Type B pancreatic cell (in vitro differentiated cells): ENCODE results near the gene CCDC33. TPM values are rescaled to one million over a fixed set of nuclear protein-coding genes. Genes with fewer than 3 reads are reported as not detected.

Source experiments
- DNase-seq: peaks from one replicate; pipeline ENCODE4 v3.0.0; 2021; ENCODE audit warnings: mixed read lengths; ENCODE audit not compliant: unreplicated experiment; ENCODE audit errors: extremely low spot score
- H3K27ac Mint-ChIP-seq: 2 replicates; pipeline ENCODE4 v1.8.0; 2021; ENCODE audit warnings: mild to moderate bottlenecking, mixed read lengths
- H3K27me3 Mint-ChIP-seq: 2 replicates; pipeline ENCODE4 v1.8.0; 2021; ENCODE audit warnings: mixed read lengths
- H3K36me3 Mint-ChIP-seq: 2 replicates; pipeline ENCODE4 v1.8.0; 2021; ENCODE audit warnings: mixed read lengths
- H3K4me1 Mint-ChIP-seq: one replicate; pipeline ENCODE4 v1.8.0; 2021; ENCODE audit warnings: mixed read lengths; ENCODE audit not compliant: unreplicated experiment
- H3K4me3 Mint-ChIP-seq: 2 replicates; pipeline ENCODE4 v1.8.0; 2021; ENCODE audit warnings: mild to moderate bottlenecking, mixed read lengths
- H3K9me3 Mint-ChIP-seq: 2 replicates; pipeline ENCODE4 v1.8.0; 2021; ENCODE audit warnings: mixed read lengths
- total RNA-seq: library from RNA; stranded (reverse); gene quantifications from 2 replicates; pipeline ENCODE4 v1.2.1, GENCODE V29; 2021; ENCODE audit warnings: low replicate concordance
- TF ChIP-seq, protein P1 (sequence below): fragments of 200-600 bp; sonication (generic); conservative IDR thresholded peaks from 2 replicates; pipeline ENCODE4 v1.5.0; 2021; ENCODE audit warnings: antibody characterized with exemption, mild to moderate bottlenecking

The CCDC33 gene
- total RNA-seq, 1 donor from 2014 or later, result 5.0 TPM

GRCh38 chr15:74362482-74362881 is 126.4 kb downstream of the CCDC33 start:
- DNase-seq, result no peak
- Mint-ChIP-seq H3K36me3 (no peaks in the 10 kb centered on the region), H3K27me3 (peaks cover 14% of the 10 kb centered on the region), H3K9me3 (no peaks in the 10 kb centered on the region), H3K4me1 (peaks cover 4% of the 10 kb centered on the region), H3K27ac (no peak overlapping the region), H3K4me3 (no peak overlapping the region)
- TF ChIP-seq, protein P1, sequence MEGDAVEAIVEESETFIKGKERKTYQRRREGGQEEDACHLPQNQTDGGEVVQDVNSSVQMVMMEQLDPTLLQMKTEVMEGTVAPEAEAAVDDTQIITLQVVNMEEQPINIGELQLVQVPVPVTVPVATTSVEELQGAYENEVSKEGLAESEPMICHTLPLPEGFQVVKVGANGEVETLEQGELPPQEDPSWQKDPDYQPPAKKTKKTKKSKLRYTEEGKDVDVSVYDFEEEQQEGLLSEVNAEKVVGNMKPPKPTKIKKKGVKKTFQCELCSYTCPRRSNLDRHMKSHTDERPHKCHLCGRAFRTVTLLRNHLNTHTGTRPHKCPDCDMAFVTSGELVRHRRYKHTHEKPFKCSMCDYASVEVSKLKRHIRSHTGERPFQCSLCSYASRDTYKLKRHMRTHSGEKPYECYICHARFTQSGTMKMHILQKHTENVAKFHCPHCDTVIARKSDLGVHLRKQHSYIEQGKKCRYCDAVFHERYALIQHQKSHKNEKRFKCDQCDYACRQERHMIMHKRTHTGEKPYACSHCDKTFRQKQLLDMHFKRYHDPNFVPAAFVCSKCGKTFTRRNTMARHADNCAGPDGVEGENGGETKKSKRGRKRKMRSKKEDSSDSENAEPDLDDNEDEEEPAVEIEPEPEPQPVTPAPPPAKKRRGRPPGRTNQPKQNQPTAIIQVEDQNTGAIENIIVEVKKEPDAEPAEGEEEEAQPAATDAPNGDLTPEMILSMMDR, result no peak

DNA sequence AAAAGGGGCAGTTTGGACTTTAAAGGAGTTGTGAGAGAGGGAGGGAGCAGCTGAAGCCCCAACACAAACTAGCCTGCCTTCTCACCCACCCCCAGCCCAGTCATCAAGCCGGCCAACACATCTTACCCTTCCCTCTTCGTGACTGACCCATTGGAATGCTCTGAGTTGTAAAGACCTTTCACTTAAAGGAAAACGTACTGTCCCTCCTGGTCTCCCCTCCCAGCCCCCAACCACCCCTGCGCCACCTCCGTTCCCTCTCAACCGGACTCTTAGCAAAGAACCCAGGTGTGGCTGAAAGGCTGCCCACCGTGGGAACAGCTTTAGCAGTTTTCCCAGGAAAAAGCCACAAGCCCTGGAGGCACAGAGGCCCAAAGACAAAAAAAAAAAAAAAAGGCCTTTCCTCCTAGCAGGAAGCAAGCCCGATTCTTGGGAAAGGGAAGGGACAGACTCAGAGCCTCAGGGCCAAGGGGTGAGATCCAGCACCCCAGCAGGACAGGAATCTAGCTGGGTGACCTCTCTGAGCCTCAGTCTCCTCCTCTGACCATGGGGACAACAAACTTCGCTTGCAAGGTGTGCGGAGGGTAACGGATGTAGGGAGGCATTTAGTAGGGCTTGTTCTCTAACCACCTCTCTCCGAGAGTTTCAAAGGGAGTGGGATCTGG is 128.9 kb downstream of the CCDC33 start:
- no peak for DNase-seq

DNA sequence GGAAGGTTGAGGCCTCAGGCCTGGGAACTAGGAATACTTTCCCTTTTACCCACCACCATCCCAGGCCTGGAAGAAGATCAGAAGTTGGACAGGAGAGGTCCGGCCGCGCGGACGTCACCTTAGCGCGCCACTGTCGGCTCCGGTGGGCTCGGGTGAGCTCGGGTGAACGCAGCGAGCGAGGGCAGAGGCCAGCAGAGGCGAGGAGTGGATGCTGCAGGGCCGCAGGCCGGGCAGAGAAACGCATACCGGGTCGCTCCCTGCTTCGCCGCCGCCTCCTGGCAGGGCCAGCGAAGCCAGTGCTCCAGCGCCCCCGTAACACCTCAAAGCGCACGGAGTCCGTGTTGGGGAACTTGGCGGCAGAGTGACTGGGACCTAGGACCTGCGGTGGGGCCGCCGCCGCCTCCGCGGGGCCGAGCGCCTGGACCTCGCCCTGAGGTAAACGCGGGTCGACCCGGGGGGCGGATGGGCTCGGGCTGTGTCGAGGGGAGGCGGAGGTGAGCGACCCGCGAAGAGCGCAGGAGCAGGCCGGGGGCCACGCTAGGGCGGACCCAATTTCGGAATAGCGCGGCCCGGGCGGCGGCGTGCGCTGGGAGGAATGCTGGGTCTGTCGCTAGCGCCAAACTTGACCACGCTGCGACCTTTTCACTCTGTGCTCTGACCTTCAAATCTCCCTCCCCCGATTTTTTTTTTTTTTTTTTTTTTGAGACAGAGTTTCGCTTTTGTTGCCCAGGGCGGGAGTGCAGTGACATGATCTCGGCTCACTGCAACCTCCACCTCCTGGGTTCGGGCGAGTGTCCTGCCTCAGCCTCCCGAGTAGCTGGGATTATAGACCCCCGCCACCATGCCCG is 129.7 kb downstream of the CCDC33 start:
- no peaks in the 10 kb centered on the region for H3K9me3 Mint-ChIP-seq
- TF ChIP-seq, protein P1, result peak; percentile 35
- no peak for DNase-seq
- H3K27me3 Mint-ChIP-seq, result peaks cover 25% of the 10 kb centered on the region
- peaks cover 4% of the 10 kb centered on the region for H3K4me1 Mint-ChIP-seq
- H3K36me3 Mint-ChIP-seq, result no peaks in the 10 kb centered on the region
- H3K27ac Mint-ChIP-seq, result no peak overlapping the region
- H3K4me3 Mint-ChIP-seq, result peak overlapping the region; percentile 87

More for the DNA sequence above, 128.9 kb downstream of the CCDC33 start:
- Mint-ChIP-seq H3K27ac (no peak overlapping the region), H3K27me3 (peaks cover 20% of the 10 kb centered on the region), H3K4me1 (peaks cover 4% of the 10 kb centered on the region), H3K9me3 (no peaks in the 10 kb centered on the region), H3K36me3 (no peaks in the 10 kb centered on the region), H3K4me3 (peak overlapping the region; percentile 87)
- TF ChIP-seq, protein P1, result no peak

DNA sequence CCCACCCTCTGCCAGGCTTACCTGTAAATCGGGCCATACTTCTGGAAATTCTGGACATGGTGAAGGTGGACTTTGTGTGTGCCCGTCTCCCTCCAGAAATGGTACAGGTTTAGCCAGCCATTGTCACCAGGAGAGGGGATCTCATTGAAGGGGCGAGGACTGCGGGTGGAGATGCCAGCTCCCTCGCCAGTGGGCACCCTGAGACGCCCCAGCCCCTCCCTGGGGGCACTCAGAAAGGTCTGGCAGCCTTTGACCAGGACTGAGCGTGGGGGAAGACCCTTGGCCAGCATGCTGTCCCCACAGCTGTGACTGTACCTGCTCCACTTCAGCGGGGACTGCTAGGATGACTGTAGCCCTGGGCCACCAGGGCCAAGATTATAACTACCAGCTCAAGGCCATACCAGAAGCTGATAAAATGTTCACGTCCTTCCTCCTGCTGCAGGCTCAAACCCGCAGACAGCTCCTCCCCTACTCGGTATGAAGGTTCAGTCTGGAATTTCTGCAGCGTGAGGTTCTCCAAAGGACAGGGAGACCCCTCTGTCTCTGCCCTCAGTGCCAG is 131.2 kb downstream of the CCDC33 start, which contains the start of gene CYP11A1:
CYP11A1 (minus strand) TSS at position 351 of the 559 bp plus-strand sequence; CDS start at position 290, 61 bp downstream.
- Mint-ChIP-seq H3K9me3 (no peaks in the 10 kb centered on the region), H3K4me1 (peaks cover 4% of the 10 kb centered on the region), H3K36me3 (no peaks in the 10 kb centered on the region), H3K27me3 (peaks cover 24% of the 10 kb centered on the region), H3K27ac (no peak within 1 kb of the TSS), H3K4me3 (peak within 1 kb of the TSS; percentile 55)
- TF ChIP-seq, protein P1, result no peak
- no peak for DNase-seq

GRCh38 chr15:74368121-74368520 is 132.0 kb downstream of the CCDC33 start:
- Mint-ChIP-seq H3K36me3 (no peaks in the 10 kb centered on the region), H3K4me3 (no peak overlapping the region), H3K27me3 (peaks cover 24% of the 10 kb centered on the region), H3K27ac (no peak overlapping the region), H3K9me3 (no peaks in the 10 kb centered on the region), H3K4me1 (peaks cover 4% of the 10 kb centered on the region)
- DNase-seq, result no peak
- TF ChIP-seq, protein P1, result no peak
